ENCODE results near the gene GTPBP1. TPM values are rescaled to one million over a fixed set of nuclear protein-coding genes. Genes with fewer than 3 reads are reported as not detected.

GTPBP1 gene
- total RNA-seq, 1 experiment from 2014 or later: 108 TPM

- no peak overlapping the region for H3K4me3 Mint-ChIP-seq
Measured at GRCh38 chr22:38757464-38757757, 51.7 kb downstream of the GTPBP1 start.

More at GRCh38 chr22:38757464-38757757, 51.7 kb downstream of the GTPBP1 start:
- no CpG with 5 or more reads among the region's 4 CpGs for WGBS (ENCODE audit: extremely low coverage, insufficient read length, low lambda C conversion rate)
- no peak overlapping the region for H2BK120ac ChIP-seq (ENCODE audit: low read depth, low read length, poor library complexity, severe bottlenecking)
- H3K27me3 Mint-ChIP-seq (ENCODE audit: low read depth): peaks cover 5% of the 10 kb centered on the region
- no peaks in the 10 kb centered on the region for H3K79me1 ChIP-seq (ENCODE audit: insufficient read depth, low read depth, low read length, poor library complexity, severe bottlenecking)
- no peak overlapping the region for H3K27ac Mint-ChIP-seq
- H2AFZ ChIP-seq (ENCODE audit: low read length): no peak overlapping the region
- H4K20me1 ChIP-seq (ENCODE audit: control insufficient read depth, insufficient read depth, insufficient read length): no peaks in the 10 kb centered on the region
- peaks cover 0 to 1% (median 0%) of the 10 kb centered on the region in 3 experiments; a peak in 2 of 7 replicates for H3K36me3 Mint-ChIP-seq (ENCODE audit: insufficient read depth in 1 of 3, low read depth in 3 of 3)
- DNase-seq: no peak
- H2AK5ac ChIP-seq (ENCODE audit: insufficient read length, low read length): no peak overlapping the region
- no peak overlapping the region for H2BK20ac ChIP-seq (ENCODE audit: low read depth, low read length, poor library complexity, severe bottlenecking)
- H3K9me3 ChIP-seq (ENCODE audit: control insufficient read depth, low read depth, low read length): no peaks in the 10 kb centered on the region
- no peak overlapping the region for H3K14ac ChIP-seq (ENCODE audit: insufficient read depth, low read length)
- H3K79me2 ChIP-seq (ENCODE audit: insufficient read depth, low read length): no peaks in the 10 kb centered on the region
- H3K56ac ChIP-seq (ENCODE audit: insufficient read length, low read depth, low read length): no peak overlapping the region
- H3K18ac ChIP-seq (ENCODE audit: insufficient read length, low read depth, low read length): no peak overlapping the region
- H2BK12ac ChIP-seq (ENCODE audit: insufficient read length, low read depth, low read length): no peak overlapping the region
- H4K8ac ChIP-seq (replicated peaks; ENCODE audit: insufficient read length, low read depth, low read length): no peak overlapping the region
- no peaks in the 10 kb centered on the region for H3K9me3 Mint-ChIP-seq
- H3T11ph ChIP-seq (ENCODE audit: low read length): no peak overlapping the region
- no peak overlapping the region for H3K4ac ChIP-seq (ENCODE audit: low read depth, low read length)
- H2BK15ac ChIP-seq (ENCODE audit: low read depth, low read length): no peak overlapping the region
- no peak overlapping the region for H3K23ac ChIP-seq (ENCODE audit: insufficient read length, low read depth, low read length)
- TF ChIP-seq CTCF (conservative IDR thresholded peaks at IDR 0.05): no peak
- H3K9ac ChIP-seq (ENCODE audit: extremely low read depth, insufficient read length, low read length): no peak overlapping the region
- H3K4me2 ChIP-seq (ENCODE audit: insufficient read depth, insufficient read length, low read length): no peak overlapping the region
- H3K27ac ChIP-seq (ENCODE audit: insufficient read length, low read depth, low read length): no peak overlapping the region
- no peaks in the 10 kb centered on the region; the same call in 1 of the 2 replicates for H3K27me3 ChIP-seq (ENCODE audit: insufficient read depth, low read length)
- H3K4me1 ChIP-seq (ENCODE audit: insufficient read depth, low read length): peaks cover 5% of the 10 kb centered on the region; the same call in 1 of the 2 replicates
- no peak overlapping the region for H4K5ac ChIP-seq (ENCODE audit: insufficient read length, low read depth, low read length)
- H4K91ac ChIP-seq (ENCODE audit: insufficient read length, low read depth, low read length): no peak overlapping the region
- H3K23me2 ChIP-seq (ENCODE audit: insufficient read length, low read depth, low read length, poor library complexity, severe bottlenecking): peaks cover 9% of the 10 kb centered on the region
- H3K4me1 Mint-ChIP-seq: peaks cover 27 to 30% of the 10 kb centered on the region in 2 experiments
- H2BK5ac ChIP-seq (ENCODE audit: insufficient read length, low read length): no peak overlapping the region

All from H9 (cell line).